ENCODE measurements around the gene SPSB2.

SPSB2 gene

DNA sequence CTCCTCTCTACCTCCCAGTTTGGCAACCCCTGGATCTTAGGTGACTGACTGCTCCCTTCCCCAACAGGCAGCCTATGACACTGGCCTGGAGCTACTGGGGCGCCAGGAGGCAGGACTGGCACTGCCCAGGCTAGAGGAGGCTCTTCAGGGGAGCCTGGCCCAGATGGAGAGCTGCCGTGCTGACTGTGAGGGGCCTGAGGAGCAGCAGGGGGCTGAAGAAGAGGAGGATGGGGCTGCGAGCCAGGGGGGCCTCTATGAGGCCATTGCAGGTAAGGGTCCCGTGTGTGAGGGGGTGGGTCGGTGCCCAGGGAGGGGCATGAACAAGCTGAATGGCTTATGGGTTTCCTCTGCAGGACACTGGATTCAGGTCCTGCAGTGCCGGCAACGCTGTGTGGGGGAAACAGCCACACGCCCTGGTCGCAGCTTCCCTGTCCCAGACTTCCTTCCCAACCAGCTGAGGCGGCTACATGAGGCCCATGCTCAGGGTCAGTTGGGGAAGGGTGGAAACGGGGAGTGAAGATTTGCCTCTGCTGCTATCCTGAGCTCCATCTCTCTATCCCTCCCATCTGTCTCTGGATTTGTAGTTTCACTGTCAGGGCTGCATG, 42.7 kb downstream of the SPSB2 start:
- no peaks in the 10 kb centered on the region for H3K36me3 ChIP-seq (ENCODE audit: insufficient read depth, low read length)
- H3K79me2 ChIP-seq (ENCODE audit: insufficient read depth, low read length) = no peaks in the 10 kb centered on the region
- no peak overlapping the region for H3K4me3 ChIP-seq (ENCODE audit: low read depth in 1 of 2, low read length in 2 of 2)
- H3K4me2 ChIP-seq (ENCODE audit: insufficient read depth, low read length) = no peak overlapping the region
- H2AFZ ChIP-seq (ENCODE audit: low read depth, low read length) = no peak overlapping the region
- H3K9ac ChIP-seq (ENCODE audit: low read depth, low read length) = no peak overlapping the region
- DNase-seq (no peak), ATAC-seq (ENCODE audit: insufficient read depth, low read depth) (no peak)
- H3K27me3 ChIP-seq (ENCODE audit: insufficient read depth, low read length, poor library complexity) = peaks cover 66% of the 10 kb centered on the region
- no peaks in the 10 kb centered on the region for H3K9me3 ChIP-seq (ENCODE audit: insufficient read depth, low read length, severe bottlenecking)
- H3K27ac ChIP-seq (ENCODE audit: low read length) = no peak overlapping the region
- H3K4me1 ChIP-seq (ENCODE audit: insufficient read depth, low read length) = peaks cover 15% of the 10 kb centered on the region
- TF ChIP-seq CTCF (IDR thresholded peaks at IDR 0.05; ENCODE audit: borderline replicate concordance, extremely low read depth, low read length, poor library complexity, severe bottlenecking) (no peak), EZH2 (IDR thresholded peaks at IDR 0.05; ENCODE audit: borderline replicate concordance, low read depth, low read length, severe bottlenecking) (no peak)
- H4K20me1 ChIP-seq (ENCODE audit: insufficient read depth, low read length) = peaks cover 8% of the 10 kb centered on the region; the same call in 1 of the 2 replicates

DNA sequence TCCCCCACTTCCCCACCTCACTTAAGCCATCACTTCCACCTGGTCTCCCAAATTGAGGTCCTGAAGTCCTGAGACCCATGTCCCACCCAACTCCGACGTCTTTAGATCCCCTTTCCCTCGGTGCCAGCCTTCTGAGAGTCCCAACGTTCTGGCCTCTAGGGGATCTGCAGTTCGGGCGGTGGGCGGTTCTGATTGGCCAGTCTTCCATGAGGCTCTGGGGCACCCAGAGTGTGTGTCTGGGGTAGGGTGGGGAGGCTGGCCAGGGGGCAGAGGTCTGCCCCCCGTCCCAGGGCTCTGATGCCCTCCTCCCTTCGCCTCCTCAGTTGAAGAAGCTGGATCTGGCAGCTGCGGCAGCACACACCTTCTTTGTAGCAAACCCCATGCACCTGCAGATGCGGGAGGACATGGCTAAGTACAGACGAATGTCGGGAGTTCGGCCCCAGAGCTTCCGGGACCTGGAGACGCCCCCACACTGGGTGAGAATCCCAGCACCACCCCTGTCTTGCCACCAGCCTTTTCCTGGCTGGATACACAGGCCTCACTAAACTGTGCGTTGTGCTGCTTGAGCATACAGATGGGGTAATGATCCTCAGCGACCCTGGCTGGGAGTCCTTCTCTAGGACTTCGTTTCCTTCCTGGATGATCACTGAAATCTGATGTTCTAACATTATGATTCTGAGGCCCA, 43.4 kb downstream of the SPSB2 start:
- Histone ChIP-seq H2AFZ (ENCODE audit: low read depth, low read length) (no peak overlapping the region), H3K9ac (ENCODE audit: low read depth, low read length) (no peak overlapping the region; the same call in 1 of the 2 replicates), H3K36me3 (ENCODE audit: insufficient read depth, low read length) (no peaks in the 10 kb centered on the region), H3K4me3 (ENCODE audit: low read depth in 1 of 2, low read length in 2 of 2) (no peak overlapping the region), H3K4me1 (ENCODE audit: insufficient read depth, low read length) (peaks cover 15% of the 10 kb centered on the region), H4K20me1 (ENCODE audit: insufficient read depth, low read length) (peaks cover 13% of the 10 kb centered on the region; the same call in 1 of the 2 replicates), H3K4me2 (ENCODE audit: insufficient read depth, low read length) (peak overlapping the region; percentile 57), H3K9me3 (ENCODE audit: insufficient read depth, low read length, severe bottlenecking) (no peaks in the 10 kb centered on the region), H3K27ac (ENCODE audit: low read length) (no peak overlapping the region), H3K27me3 (ENCODE audit: insufficient read depth, low read length, poor library complexity) (peaks cover 73% of the 10 kb centered on the region), H3K79me2 (ENCODE audit: insufficient read depth, low read length) (no peaks in the 10 kb centered on the region)
- ATAC-seq (ENCODE audit: insufficient read depth, low read depth) (no peak), DNase-seq (no peak)
- TF ChIP-seq EZH2 (IDR thresholded peaks at IDR 0.05; ENCODE audit: borderline replicate concordance, low read depth, low read length, severe bottlenecking) (peak; percentile 5), CTCF (IDR thresholded peaks at IDR 0.05; ENCODE audit: borderline replicate concordance, extremely low read depth, low read length, poor library complexity, severe bottlenecking) (no peak)

DNA sequence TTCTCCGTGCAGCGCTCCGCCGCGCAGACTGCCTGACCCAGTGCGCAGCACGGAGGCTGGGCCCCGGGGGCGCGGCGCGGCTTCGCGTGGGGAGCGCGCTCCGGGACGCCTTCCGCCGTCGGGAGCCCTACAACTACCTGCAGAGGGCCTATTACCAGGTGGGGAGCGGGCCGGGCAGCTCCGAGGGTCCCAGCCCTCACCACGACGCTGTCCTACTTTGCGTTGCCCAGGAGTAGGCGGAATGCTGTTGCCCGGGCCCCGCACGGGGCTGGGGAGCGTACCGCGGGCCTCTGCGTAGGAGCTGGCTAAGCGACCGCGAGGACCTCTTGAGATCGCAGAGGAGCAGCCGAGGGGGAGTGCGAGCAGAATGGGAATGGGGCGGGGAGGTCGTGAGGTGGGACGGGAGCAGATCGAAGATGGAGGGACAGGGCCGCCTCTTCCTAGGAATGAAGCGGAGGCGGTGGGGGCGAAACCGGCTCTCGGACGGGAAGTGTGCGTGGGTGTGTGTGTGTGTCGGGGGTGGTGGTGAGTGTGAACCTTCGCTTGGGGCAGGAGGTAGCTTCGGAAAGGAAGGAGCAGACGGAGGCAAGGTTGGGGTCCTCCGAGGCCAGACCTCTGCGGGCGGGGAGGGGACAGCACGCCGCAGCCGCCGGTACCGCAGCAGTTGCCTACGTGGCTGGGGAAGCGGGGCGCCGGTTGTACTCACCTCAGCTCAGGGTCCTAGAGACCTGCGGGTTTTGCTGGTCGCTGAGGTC, 44.1 kb downstream of the SPSB2 start:
- peak overlapping the region; percentile 27; the same call in 1 of the 2 replicates for H3K9ac ChIP-seq (ENCODE audit: low read depth, low read length)
- H3K4me1 ChIP-seq (ENCODE audit: insufficient read depth, low read length) = peaks cover 15% of the 10 kb centered on the region
- peaks cover 13% of the 10 kb centered on the region; the same call in 1 of the 2 replicates for H4K20me1 ChIP-seq (ENCODE audit: insufficient read depth, low read length)
- no peak for DNase-seq
- no peak overlapping the region for H3K27ac ChIP-seq (ENCODE audit: low read length)
- H2AFZ ChIP-seq (ENCODE audit: low read depth, low read length) = no peak overlapping the region
- peak; percentile 12; the same call in 1 of the 3 replicates for ATAC-seq (ENCODE audit: insufficient read depth, low read depth)
- H3K36me3 ChIP-seq (ENCODE audit: insufficient read depth, low read length) = no peaks in the 10 kb centered on the region
- TF ChIP-seq CTCF (IDR thresholded peaks at IDR 0.05; ENCODE audit: borderline replicate concordance, extremely low read depth, low read length, poor library complexity, severe bottlenecking) = no peak
- TF ChIP-seq EZH2 (IDR thresholded peaks at IDR 0.05; ENCODE audit: borderline replicate concordance, low read depth, low read length, severe bottlenecking) = peak; percentile 94
- peaks cover 76% of the 10 kb centered on the region for H3K27me3 ChIP-seq (ENCODE audit: insufficient read depth, low read length, poor library complexity)
- H3K4me3 ChIP-seq (ENCODE audit: low read depth in 1 of 2, low read length in 2 of 2) = peak overlapping the region in 1 of 2 experiments; percentile 36; a peak in 2 of 4 replicates
- no peaks in the 10 kb centered on the region for H3K79me2 ChIP-seq (ENCODE audit: insufficient read depth, low read length)
- H3K4me2 ChIP-seq (ENCODE audit: insufficient read depth, low read length) = peak overlapping the region; percentile 57
- H3K9me3 ChIP-seq (ENCODE audit: insufficient read depth, low read length, severe bottlenecking) = no peaks in the 10 kb centered on the region

Data from DND-41 (cell line).